ENCODE measurements around the gene CRACDL. TPM values are rescaled to one million over a fixed set of nuclear protein-coding genes. Genes with fewer than 3 reads are reported as not detected.

CRACDL gene
- polyA plus RNA-seq, 1 of the 3 experiments (the other 2 are of a cell fraction): not detected

- no peaks in the 10 kb centered on the region for H3K36me3 ChIP-seq (replicated peaks in 1 of 2; ENCODE audit: control insufficient read depth in 1 of 2, insufficient read depth in 2 of 2, low read length in 1 of 2)
- H3K4me3 ChIP-seq (ENCODE audit: low read depth in 2 of 2, low read length in 1 of 2): no peak overlapping the region
- no peaks in the 10 kb centered on the region for H3K9me2 ChIP-seq
- H3K4me2 ChIP-seq: no peak overlapping the region
- TF ChIP-seq PBX3 (IDR thresholded peaks at IDR 0.05) (no peak), RCOR1 (IDR thresholded peaks at IDR 0.05; ENCODE audit: low read length) (no peak), FOSL2 (IDR thresholded peaks at IDR 0.05; ENCODE audit: borderline replicate concordance, low read depth) (no peak), USF1 (IDR thresholded peaks at IDR 0.05; ENCODE audit: borderline replicate concordance, low read depth) (no peak), GATA2 (CRISPR knock-in tag; IDR thresholded peaks at IDR 0.05) (no peak), ELF1 (IDR thresholded peaks at IDR 0.05) (no peak), RXRA (IDR thresholded peaks at IDR 0.05; ENCODE audit: borderline replicate concordance, low read depth) (no peak)
- ChIA-PET POLR2A (no interaction called here), CTCF (interaction anchor here (1.1 to 2.2 kb wide), 2 partner anchors 10 to 11 kb away, joined by 4 to 12 read pairs; no protein-coding TSS in a partner anchor)
- no peaks in the 10 kb centered on the region for H3K79me2 ChIP-seq (ENCODE audit: insufficient read depth)
- no peaks in the 10 kb centered on the region for H4K20me1 ChIP-seq (ENCODE audit: insufficient read depth)
- 63% methylated on average over 2 of the region's 10 CpGs for WGBS (ENCODE audit: low lambda C conversion rate)
- no peaks in the 10 kb centered on the region for H3F3A ChIP-seq (replicated peaks; ENCODE audit: insufficient read depth)
- H3K9me3 ChIP-seq: no peaks in the 10 kb centered on the region
- H3K4me1 ChIP-seq (ENCODE audit: control insufficient read depth in 1 of 2, insufficient read depth in 2 of 2, low read depth in 1 of 2, low read length in 1 of 2): no peaks in the 10 kb centered on the region; a peak in 1 of 4 replicates
- DNase-seq: no peak
- H2AFZ ChIP-seq (ENCODE audit: low read depth): no peak overlapping the region
- H3K27me3 ChIP-seq (ENCODE audit: insufficient read depth): peaks cover 15% of the 10 kb centered on the region; the same call in 1 of the 2 replicates
- no peak overlapping the region for H3K27ac ChIP-seq (ENCODE audit: low read depth in 2 of 2, low read length in 1 of 2)
- no peak overlapping the region for H3K9ac ChIP-seq
Observed at GRCh38 chr2:98932778-98933343, 3.2 kb downstream of the CRACDL start.

GRCh38 chr2:98932164-98932563 is 3.9 kb downstream of the CRACDL start:
- H3K9ac ChIP-seq: no peak overlapping the region
- no peaks in the 10 kb centered on the region for H3F3A ChIP-seq (replicated peaks; ENCODE audit: insufficient read depth)
- no peak for DNase-seq
- no peak overlapping the region for H3K4me2 ChIP-seq
- no peak for TF ChIP-seq EP300 (IDR thresholded peaks at IDR 0.05; ENCODE audit: borderline replicate concordance in 1 of 2, low read depth in 1 of 2, low read length in 1 of 2)
- no peak for TF ChIP-seq FOSL2 (IDR thresholded peaks at IDR 0.05; ENCODE audit: borderline replicate concordance, low read depth)
- TF ChIP-seq SMC3 (IDR thresholded peaks at IDR 0.05; ENCODE audit: low read depth, low read length): no peak
- no peak for TF ChIP-seq TEAD4 (IDR thresholded peaks at IDR 0.05; ENCODE audit: borderline replicate concordance, insufficient read depth)
- TF ChIP-seq SIN3A (IDR thresholded peaks at IDR 0.05; ENCODE audit: borderline replicate concordance, low read depth, low read length): no peak
- TF ChIP-seq CHD2 (IDR thresholded peaks at IDR 0.05; ENCODE audit: low read length, partially characterized antibody): no peak
- TF ChIP-seq RXRA (IDR thresholded peaks at IDR 0.05; ENCODE audit: borderline replicate concordance, low read depth): no peak
- no peak for TF ChIP-seq USF1 (IDR thresholded peaks at IDR 0.05; ENCODE audit: borderline replicate concordance, low read depth)
- no peak for TF ChIP-seq MEF2A (IDR thresholded peaks at IDR 0.05; ENCODE audit: borderline replicate concordance, low read depth)
- TF ChIP-seq JUND (IDR thresholded peaks at IDR 0.05): no peak
- no peaks in the 10 kb centered on the region for H3K9me2 ChIP-seq
- ChIA-PET POLR2A (no interaction called here), CTCF (interaction anchor here (1.1 to 2.2 kb wide), 2 partner anchors 9 to 11 kb away, joined by 4 to 12 read pairs; no protein-coding TSS in a partner anchor)
- whole genome bisulfite sequencing (ENCODE audit: low lambda C conversion rate): 69% methylated on average over 5 of the region's 8 CpGs
- H3K4me3 ChIP-seq (ENCODE audit: low read depth in 2 of 2, low read length in 1 of 2): no peak overlapping the region
- H3K9me3 ChIP-seq: no peaks in the 10 kb centered on the region
- H2AFZ ChIP-seq (ENCODE audit: low read depth): no peak overlapping the region
- no peaks in the 10 kb centered on the region for H3K79me2 ChIP-seq (ENCODE audit: insufficient read depth)
- peaks cover 11% of the 10 kb centered on the region; the same call in 1 of the 2 replicates for H3K27me3 ChIP-seq (ENCODE audit: insufficient read depth)
- no peaks in the 10 kb centered on the region for H4K20me1 ChIP-seq (ENCODE audit: insufficient read depth)
- no peaks in the 10 kb centered on the region; a peak in 1 of 4 replicates for H3K4me1 ChIP-seq (ENCODE audit: control insufficient read depth in 1 of 2, insufficient read depth in 2 of 2, low read depth in 1 of 2, low read length in 1 of 2)
- no peaks in the 10 kb centered on the region for H3K36me3 ChIP-seq (replicated peaks in 1 of 2; ENCODE audit: control insufficient read depth in 1 of 2, insufficient read depth in 2 of 2, low read length in 1 of 2)
- H3K27ac ChIP-seq (ENCODE audit: low read depth in 2 of 2, low read length in 1 of 2): no peak overlapping the region

Data from SK-N-SH (cell line).